ENCODE results near the gene ATP6V0E2.

Gene ATP6V0E2

GRCh38 chr7:149873970-149874643 lies 338 bp downstream of the ATP6V0E2 start:
- TF ChIP-seq POLR2AphosphoS5 (IDR thresholded peaks at IDR 0.05; ENCODE audit: low read depth, low read length), result no peak
- TF ChIP-seq POLR2A (IDR thresholded peaks at IDR 0.05; ENCODE audit: low read depth, low read length), result peak; percentile 35; the same call in 1 of the 2 replicates
- peak; percentile 74 for FAIRE-seq
- no peak for DNase-seq (ENCODE audit: insufficient read length)

- TF ChIP-seq POLR2AphosphoS5 (IDR thresholded peaks at IDR 0.05; ENCODE audit: low read depth, low read length), result no peak
- no peak for TF ChIP-seq TAF1 (IDR thresholded peaks at IDR 0.05; ENCODE audit: borderline replicate concordance, low read depth, low read length)
- no peak for TF ChIP-seq POLR2A (IDR thresholded peaks at IDR 0.05; ENCODE audit: low read depth, low read length)
- FAIRE-seq, result no peak
- DNase-seq (ENCODE audit: insufficient read length), result no peak
Measured at GRCh38 chr7:149874644-149875028, 867 bp downstream of the ATP6V0E2 start.

DNA sequence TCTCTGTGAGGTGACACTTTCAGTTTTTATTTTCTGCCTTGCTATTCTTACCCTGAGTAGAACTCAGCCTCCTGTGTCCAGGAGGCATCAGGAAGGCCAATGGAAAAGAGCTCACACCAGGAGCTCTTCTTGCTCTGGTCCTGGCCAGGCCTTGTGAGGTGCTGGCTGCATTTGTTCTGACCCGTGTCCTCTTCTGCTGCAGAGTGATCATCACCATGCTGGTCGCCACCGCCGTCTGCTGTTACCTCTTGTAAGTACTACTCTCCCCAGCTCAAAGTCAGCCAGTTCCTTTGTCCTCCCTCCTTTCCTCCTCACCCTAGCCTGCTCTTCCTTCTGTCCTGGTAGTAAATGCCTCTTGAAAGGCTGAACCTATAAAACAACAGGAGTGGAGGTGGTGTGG lies 1.6 kb downstream of the ATP6V0E2 start:
- FAIRE-seq, result peak; percentile 24

GRCh38 chr7:149877890-149878522 lies 4.2 kb downstream of the ATP6V0E2 start:
- DNase-seq (ENCODE audit: insufficient read length), result no peak
- no peak for FAIRE-seq
- TF ChIP-seq TAF1 (IDR thresholded peaks at IDR 0.05; ENCODE audit: borderline replicate concordance, low read depth, low read length) (no peak), POLR2A (IDR thresholded peaks at IDR 0.05; ENCODE audit: low read depth, low read length) (no peak), POLR2AphosphoS5 (IDR thresholded peaks at IDR 0.05; ENCODE audit: low read depth, low read length) (no peak)

More for the DNA sequence above, 1.6 kb downstream of the ATP6V0E2 start:
- no peak for DNase-seq (ENCODE audit: insufficient read length)
- no peak for TF ChIP-seq POLR2AphosphoS5 (IDR thresholded peaks at IDR 0.05; ENCODE audit: low read depth, low read length)

DNA sequence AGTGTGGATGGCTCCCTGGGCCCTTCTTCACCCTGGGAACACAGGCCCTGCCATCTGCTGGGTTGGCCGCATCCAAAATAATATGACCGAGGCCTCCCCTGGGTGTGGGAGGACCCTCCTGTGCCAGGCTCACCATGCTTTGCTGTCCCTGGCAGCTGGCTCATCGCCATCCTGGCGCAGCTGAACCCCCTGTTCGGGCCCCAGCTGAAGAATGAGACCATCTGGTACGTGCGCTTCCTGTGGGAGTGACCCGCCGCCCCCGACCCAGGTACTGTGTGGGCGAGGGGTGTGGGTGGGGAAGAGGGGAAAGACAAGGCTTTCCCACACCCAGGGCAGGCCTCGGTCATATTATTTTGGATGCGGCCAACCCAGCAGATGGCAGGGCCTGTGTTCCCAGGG lies 4.8 kb downstream of the ATP6V0E2 start:
- no peak for TF ChIP-seq POLR2AphosphoS5 (IDR thresholded peaks at IDR 0.05; ENCODE audit: low read depth, low read length)
- TF ChIP-seq POLR2A (IDR thresholded peaks at IDR 0.05; ENCODE audit: low read depth, low read length), result no peak
- no peak for TF ChIP-seq TAF1 (IDR thresholded peaks at IDR 0.05; ENCODE audit: borderline replicate concordance, low read depth, low read length)
- FAIRE-seq (no peak), DNase-seq (ENCODE audit: insufficient read length) (no peak)

GRCh38 chr7:149879271-149879743 lies 5.5 kb downstream of the ATP6V0E2 start:
- DNase-seq (ENCODE audit: insufficient read length) (peak; percentile 2), FAIRE-seq (no peak)
- no peak for TF ChIP-seq POLR2A (IDR thresholded peaks at IDR 0.05; ENCODE audit: low read depth, low read length)
- TF ChIP-seq TAF1 (IDR thresholded peaks at IDR 0.05; ENCODE audit: borderline replicate concordance, low read depth, low read length), result no peak
- TF ChIP-seq POLR2AphosphoS5 (IDR thresholded peaks at IDR 0.05; ENCODE audit: low read depth, low read length), result no peak

DNA sequence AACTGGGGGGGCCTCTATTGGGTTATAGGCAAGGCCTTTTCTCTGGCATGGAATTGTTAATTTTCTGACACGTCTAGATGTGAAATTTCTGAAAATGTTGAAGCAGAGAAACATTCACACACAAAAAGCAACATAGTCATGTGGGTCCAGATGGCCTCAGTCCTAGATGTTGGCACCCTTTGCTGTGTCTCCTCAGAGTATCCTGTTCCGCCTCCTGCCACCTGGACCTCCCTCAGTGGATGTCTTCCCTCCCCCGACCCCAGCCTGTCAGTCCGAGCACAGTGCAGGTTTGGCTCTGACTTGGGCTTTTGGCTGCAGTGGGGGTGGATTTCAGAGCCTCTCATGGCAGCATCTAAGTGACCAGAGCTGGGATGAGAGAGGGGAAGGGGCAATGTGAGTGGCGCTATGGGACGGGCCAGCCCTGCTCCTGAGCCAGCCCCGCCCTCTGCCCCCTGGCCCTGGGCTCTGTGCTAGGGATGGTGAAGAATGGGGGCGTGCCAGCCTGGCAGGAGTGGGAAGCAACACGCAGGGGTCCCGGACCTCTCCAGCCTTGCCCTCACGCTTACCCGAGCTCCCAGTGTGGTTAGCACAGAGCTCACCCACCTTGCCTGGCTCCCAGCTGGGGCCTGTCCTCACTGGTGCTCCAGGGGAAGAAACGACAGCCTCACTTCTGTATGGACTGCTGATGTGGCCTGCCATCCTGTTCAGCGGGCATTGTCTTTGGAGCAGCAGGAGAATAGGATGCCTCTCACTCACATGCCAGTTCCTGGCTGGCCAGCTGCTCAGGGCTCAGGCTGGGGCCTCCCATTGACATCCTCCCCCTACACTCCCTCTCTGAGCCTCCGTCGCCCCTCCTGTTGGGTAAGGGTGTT lies 6.2 kb downstream of the ATP6V0E2 start:
- DNase-seq (ENCODE audit: insufficient read length) (no peak), FAIRE-seq (no peak)
- no peak for TF ChIP-seq POLR2AphosphoS5 (IDR thresholded peaks at IDR 0.05; ENCODE audit: low read depth, low read length)
- no peak for TF ChIP-seq POLR2A (IDR thresholded peaks at IDR 0.05; ENCODE audit: low read depth, low read length)
- TF ChIP-seq TAF1 (IDR thresholded peaks at IDR 0.05; ENCODE audit: borderline replicate concordance, low read depth, low read length), result no peak

DNA sequence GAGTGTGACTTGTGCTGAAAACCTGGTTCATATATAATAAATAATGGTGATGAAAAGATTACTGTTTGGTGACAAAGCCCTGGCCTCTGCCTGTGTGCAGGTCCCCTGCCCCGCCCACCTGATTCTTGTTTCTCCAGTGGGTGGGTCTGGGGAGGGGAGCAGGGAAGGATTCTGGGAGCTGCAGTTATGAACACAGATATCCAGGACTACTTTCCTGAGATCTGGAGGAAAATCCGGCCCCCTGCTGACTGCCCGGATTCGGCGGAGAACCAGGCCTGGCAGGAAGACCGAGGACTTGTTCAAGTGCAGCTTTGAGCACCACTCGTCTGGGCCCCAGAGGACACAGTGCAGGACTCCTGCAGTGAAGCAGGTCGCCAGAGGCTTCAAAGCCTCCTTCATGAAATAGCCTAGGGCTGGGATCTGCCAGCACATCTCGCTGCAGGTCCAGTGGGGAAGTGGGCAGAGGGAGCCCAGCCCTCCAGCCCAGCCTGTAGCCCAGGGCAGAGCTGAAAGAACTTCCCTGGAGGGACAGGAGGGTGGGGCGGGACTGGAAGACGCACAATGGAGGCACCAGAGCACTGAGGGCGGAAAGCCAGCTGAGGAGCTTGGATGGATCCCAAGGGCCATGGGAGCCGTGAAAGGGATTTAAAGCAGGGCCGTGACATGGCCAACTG lies 7.0 kb downstream of the ATP6V0E2 start:
- FAIRE-seq (no peak), DNase-seq (ENCODE audit: insufficient read length) (no peak)
- TF ChIP-seq POLR2A (IDR thresholded peaks at IDR 0.05; ENCODE audit: low read depth, low read length) (no peak), POLR2AphosphoS5 (IDR thresholded peaks at IDR 0.05; ENCODE audit: low read depth, low read length) (no peak), TAF1 (IDR thresholded peaks at IDR 0.05; ENCODE audit: borderline replicate concordance, low read depth, low read length) (no peak)

GRCh38 chr7:149881328-149882247 lies 7.8 kb downstream of the ATP6V0E2 start:
- TF ChIP-seq POLR2AphosphoS5 (IDR thresholded peaks at IDR 0.05; ENCODE audit: low read depth, low read length) (no peak), POLR2A (IDR thresholded peaks at IDR 0.05; ENCODE audit: low read depth, low read length) (no peak), TAF1 (IDR thresholded peaks at IDR 0.05; ENCODE audit: borderline replicate concordance, low read depth, low read length) (no peak)
- no peak for FAIRE-seq
- no peak for DNase-seq (ENCODE audit: insufficient read length)

- FAIRE-seq, result no peak
- TF ChIP-seq POLR2A (IDR thresholded peaks at IDR 0.05; ENCODE audit: low read depth, low read length) (no peak), POLR2AphosphoS5 (IDR thresholded peaks at IDR 0.05; ENCODE audit: low read depth, low read length) (no peak)
- peak; percentile 2 for DNase-seq (ENCODE audit: insufficient read length)
Measured at GRCh38 chr7:149882248-149883047, 8.7 kb downstream of the ATP6V0E2 start.
